NCI-H446 treated with DMSO at 0.1 percent for 48 hours (cell line): ENCODE results near the gene LEKR1.

ENCODE experiments used
- DNase-seq: peaks from one replicate; lab custom pipeline; 2025; lab: John Stamatoyannopoulos, UW

The LEKR1 gene

GRCh38 chr3:157081626-157082210, 255.6 kb downstream of the LEKR1 start:
- DNase-seq = no peak

GRCh38 chr3:157082305-157082982, 256.3 kb downstream of the LEKR1 start:
- no peak for DNase-seq

DNA sequence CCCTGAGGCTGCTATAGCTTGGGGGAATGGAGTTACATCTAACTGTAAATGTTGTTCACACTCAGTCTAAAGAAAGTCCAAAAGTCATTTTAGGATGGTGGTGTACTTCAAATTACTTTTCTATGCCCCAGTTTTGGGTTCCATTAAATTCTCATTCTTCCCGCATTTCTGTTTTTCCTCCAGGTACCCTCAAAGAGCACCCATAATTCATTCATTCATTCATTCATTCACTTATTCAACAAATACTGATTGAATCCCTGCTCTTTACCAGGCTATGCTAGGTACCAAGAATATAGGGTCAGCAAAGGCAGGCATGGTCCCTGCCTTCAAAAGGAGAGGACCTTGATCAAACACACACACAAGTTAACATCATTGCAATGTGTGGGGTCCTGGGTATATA, 257.7 kb downstream of the LEKR1 start:
- DNase-seq = no peak

GRCh38 chr3:157086060-157086750, 260.1 kb downstream of the LEKR1 start:
- DNase-seq = no peak

DNA sequence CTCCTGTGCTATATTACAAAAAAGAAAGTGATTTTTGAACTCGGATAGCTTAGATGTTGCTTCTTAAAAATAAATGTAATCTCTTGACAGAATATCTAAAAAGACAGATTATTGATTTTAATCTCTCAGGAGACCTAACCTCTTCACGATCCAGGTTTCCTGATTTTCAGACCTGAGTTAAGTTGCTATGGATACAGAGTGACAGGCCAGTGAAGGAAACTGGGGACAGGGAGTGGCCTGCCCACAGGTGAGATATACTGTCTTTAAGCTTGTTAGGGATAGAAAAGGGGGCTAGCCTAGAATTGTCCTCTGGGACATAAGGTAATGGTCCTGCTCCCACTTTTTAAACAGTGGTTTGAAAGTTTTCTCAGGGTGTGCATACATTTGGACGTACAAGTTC, 260.6 kb downstream of the LEKR1 start:
- DNase-seq = no peak

GRCh38 chr3:157087373-157087772, 261.2 kb downstream of the LEKR1 start:
- no peak for DNase-seq

DNA sequence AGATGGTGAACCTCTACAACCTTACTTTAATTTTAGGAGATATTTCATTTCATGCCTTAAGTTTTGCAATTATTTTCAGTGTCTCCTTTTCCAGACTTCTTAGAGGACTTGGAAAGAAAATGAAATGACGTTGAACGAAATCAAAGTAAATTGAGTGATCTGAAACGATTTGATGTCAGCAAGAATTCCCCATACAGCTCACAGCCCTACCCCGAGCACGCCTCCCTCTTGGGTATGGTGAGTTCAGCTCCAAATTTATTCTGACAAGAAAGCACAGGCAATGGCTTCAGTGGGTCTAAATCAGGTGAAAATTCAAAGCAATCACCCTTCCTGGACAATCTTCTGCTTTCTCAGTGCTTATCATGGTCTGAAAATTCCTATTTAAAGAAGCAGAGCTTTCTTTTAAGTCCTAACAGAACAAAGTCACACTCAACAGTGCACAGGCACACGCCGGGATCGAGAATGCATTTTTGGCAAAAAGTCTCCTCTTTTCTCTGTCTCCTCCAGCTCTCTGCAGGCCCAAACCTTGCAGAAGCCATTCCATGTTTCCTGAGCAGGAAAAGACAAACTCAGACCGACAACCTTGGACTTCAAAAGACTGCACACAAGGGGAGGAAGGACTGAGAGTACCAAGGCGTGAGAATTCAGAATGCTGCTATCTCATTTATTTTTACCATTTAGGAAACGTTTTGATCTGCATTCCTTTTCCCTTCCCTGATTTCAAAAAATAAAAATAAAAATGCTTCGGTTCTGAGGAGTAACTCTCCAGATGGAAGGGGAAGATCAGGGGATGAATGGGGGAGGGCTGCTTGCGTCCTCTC, 261.8 kb downstream of the LEKR1 start:
- DNase-seq = no peak

DNA sequence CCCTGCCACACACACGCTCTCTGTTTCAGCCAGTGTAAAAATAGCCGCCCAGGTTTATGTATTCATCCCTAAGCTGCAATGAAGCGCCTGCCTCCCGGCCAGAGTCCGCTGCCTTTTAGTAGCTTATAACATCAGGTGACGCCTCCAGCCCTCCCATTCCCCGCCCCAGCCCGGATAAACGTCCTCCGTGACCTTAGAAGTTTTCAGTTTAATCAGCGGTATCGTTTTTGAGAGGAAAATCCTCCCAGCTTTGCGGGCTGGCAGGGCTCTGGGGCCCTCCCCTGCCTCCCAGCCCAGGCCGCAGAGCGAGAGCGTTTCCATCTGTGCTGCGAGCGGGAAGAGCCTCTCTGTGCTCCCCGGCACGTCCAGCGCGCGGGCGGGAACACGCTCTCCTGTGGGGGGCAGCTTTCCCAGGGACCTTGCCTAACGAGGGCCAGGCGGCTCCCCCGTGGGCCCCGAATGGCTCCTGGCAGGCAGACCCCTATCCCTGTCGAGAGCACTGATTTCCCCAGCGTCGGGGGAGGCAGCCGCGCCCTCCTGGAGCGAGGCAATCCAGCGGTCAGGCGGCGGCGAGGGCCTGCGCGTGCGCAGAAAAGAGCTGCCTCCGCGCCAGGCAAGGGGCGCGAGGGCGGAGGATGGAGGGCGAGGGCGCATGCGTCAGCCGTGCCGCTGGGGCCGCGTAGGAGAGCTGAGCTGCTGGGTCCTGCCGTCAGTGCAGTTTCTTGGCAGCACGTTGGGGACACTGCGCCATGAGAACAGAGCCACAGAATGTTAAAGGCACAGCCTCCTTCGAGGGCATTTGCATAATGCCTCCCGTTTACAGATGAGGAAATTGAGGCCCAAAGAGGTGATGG, 262.7 kb downstream of the LEKR1 start:
- no peak for DNase-seq

DNA sequence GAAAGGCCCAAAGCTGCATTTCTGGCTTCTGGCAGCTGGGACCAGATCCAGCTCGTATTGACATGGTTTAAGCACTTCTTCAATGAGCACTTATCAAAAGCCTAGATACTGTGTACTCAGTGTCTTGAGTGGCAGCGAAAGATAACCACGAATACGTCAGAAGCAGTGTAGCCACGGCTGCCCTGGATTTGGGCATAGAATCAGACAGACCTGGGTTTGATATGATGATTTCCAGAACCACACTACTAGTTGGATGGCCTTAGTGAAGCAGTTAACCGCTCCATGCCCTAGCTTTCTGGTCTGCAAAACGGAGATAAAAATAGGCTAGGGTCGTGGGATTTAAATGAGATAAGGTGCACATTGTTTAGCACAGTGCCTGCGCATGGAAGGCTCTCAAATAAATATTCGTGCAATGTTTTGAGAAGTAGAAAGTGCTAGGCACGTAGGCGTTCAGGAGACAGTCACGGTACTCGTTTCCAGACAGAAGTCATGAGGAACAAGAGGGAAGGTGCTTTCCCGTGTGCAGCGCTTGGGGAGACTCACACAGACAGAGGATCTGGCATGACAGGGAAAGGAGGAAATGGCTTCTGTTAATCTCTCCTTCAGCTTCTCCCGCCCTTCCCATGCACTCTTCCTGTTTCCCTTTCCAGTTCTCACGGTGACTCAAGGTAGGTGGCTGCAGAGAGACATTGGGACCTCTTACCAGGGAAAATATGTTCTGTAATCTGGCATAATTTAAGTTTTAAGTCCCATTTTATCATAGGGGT, 263.5 kb downstream of the LEKR1 start:
- no peak for DNase-seq

- no peak for DNase-seq
Measured at GRCh38 chr3:157091083-157091833, 265.1 kb downstream of the LEKR1 start.

DNA sequence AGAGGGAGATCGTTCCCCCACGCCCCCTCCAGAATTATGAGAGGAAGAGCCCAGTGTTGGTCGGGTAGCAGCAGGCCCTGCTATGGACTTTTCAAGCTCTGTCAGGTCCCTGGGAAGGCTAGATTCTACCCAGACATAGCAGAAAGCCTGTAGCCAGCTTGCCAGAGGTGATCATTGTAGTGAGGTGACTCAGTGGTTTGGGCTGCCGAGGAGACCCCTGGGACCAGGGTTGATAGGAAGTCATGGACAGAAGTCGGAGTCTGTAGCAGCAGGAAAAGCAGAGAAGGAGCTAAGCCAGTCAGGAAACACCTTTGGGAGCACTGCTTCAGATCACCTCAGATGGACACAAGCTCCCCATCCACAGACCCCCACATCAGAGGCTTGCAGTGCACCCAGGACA, 266.1 kb downstream of the LEKR1 start:
- no peak for DNase-seq

DNA sequence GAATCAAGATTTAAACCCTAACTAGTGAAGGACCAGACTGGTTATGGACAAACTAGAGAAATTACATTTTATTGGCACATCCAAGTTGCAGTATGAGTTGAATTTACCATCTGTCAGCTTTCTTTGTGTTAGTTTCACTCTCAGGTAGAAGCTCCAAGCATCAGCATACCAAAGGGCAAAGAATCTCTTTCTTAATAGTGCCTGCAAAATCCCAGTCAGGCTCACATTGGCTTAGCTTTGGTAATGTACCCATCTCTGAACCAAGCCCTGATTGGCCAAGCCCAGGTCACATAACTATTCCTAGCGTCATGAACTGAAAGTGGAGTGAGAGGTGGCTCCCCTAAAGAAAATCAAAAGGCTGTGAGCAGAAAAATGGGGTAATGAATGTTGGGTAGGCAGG, 266.9 kb downstream of the LEKR1 start:
- DNase-seq = no peak

- DNase-seq = no peak
Measured at GRCh38 chr3:157094301-157094700, 268.1 kb downstream of the LEKR1 start.

GRCh38 chr3:157094751-157095480, 268.8 kb downstream of the LEKR1 start:
- no peak for DNase-seq
